HG02938 (cell line): ENCODE data around the gene FANCF.
A peak's percentile ranks its signal among the peaks of the same experiment; 100 is the strongest.

Experiments used
- ATAC-seq: cut with Tn5 transposase; IDR thresholded peaks from one replicate; pipeline ENCODE4 v1.9.1; 2021; ENCODE audit warnings: mild to moderate bottlenecking, moderate library complexity; ENCODE audit not compliant: unreplicated experiment

FANCF gene

DNA sequence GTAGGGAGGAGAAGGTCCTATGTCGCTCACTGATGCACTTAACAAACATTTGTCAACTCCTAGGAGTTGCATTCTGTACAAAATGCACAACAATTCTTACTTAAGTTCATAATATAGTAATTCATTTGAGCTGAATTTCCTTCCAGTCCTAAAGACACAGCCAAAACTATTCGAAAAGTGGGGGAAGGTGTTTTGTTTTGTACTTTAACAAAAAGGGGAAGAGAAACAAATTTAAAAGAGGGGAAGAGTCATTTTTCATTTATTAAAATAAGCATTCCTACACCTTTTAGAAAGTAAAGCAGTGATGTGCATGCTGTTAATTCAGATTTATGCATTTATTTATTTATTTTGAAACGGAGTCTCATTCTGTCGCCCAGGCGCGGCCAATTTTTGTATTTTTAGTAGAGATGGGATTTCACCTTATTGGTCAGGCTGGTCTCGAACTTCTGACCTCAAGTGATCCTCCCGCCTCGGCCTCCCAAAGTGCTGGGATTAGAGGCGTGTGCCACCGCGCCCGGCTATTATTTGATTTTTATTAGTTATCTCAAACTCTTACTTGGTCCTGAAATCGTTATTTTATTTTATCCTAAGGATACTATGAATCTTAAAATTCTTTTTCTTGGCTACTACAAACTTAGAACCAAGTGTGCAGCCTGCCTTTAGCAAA lies 1.1 kb upstream of the FANCF start:
- no peak for ATAC-seq

GRCh38 chr11:22624742-22625447 lies 728 bp downstream of the FANCF start:
- ATAC-seq = peak; percentile 52

- ATAC-seq = no peak
These were observed 7.8 kb downstream of the FANCF start for GRCh38 chr11:22617868-22618267.

DNA sequence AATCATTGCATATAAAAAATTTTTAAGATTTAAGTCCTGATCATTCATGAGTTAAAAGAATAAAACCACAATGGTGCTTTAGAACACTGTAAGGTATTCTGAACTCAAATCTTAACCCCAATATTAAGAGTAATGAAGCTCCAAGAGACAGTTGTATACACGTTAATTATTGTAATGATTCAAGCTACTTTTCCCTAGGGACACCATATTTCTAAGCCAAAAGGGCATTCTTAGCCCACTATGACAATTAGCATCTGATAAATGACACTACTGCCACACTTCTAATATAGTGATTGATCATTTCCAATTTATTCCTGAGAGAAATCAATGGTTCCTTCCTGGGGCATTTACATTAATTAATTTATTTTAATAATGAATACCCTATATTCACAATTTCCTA lies 21.7 kb downstream of the FANCF start:
- no peak for ATAC-seq

DNA sequence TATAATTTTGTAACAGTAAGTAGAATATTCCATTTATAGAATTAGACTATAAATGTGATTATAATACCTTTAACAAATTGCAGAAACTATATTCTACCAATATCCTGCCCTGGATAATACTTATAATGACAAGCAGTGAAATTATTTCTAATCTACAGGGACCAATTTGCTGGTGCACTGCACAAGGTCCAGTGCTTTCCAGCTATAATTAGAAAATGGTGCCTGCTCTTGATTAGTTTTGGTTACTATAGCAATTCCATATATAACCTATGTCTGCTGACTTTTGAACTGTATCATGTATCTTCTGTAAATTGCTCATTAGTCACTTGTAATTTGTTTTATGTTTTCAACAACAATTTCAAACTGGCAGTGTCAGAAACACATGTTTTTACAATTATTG lies 23.1 kb downstream of the FANCF start:
- ATAC-seq = no peak

- no peak for ATAC-seq
These were observed 26.2 kb downstream of the FANCF start for GRCh38 chr11:22599458-22599857.

- no peak for ATAC-seq
These were observed 28.6 kb downstream of the FANCF start for GRCh38 chr11:22597062-22597461.

GRCh38 chr11:22584976-22585375 lies 40.6 kb downstream of the FANCF start:
- no peak for ATAC-seq

GRCh38 chr11:22583963-22584492 lies 41.6 kb downstream of the FANCF start:
- ATAC-seq = no peak

DNA sequence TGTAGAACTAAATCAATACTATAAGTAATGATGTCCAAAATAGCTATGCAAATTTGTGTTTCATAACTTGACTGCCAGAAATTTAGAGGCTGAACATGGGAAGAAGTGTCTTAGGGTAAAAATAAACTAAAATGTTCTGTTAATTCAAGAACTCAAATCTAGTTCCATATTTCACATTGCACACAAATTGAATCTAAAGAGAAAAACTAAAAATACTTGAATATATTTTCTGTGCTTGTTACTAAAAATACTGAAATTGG lies 43.5 kb downstream of the FANCF start:
- no peak for ATAC-seq

- no peak for ATAC-seq
These were observed 44.1 kb downstream of the FANCF start for GRCh38 chr11:22581354-22582150.

- ATAC-seq = peak; percentile 59
These were observed 47.8 kb downstream of the FANCF start for GRCh38 chr11:22577854-22578253.
